H1 (cell line): Measurements from ENCODE around the gene ZNRF3. TPM values are rescaled to one million over a fixed set of nuclear protein-coding genes. Genes with fewer than 3 reads are reported as not detected.

Experiments
- CTCF ChIA-PET: fragments of 300-600 bp; sonication (Branson Sonifier 250); formaldehyde crosslinking; loops from one replicate; lab custom pipeline; 2021; ENCODE audit not compliant: partially characterized antibody; lab: Charles Lee
- POLR2A ChIA-PET: fragments of 300-600 bp; sonication (Branson Sonifier 250); formaldehyde crosslinking; loops from one replicate; lab custom pipeline; 2021; ENCODE audit warnings: inconsistent platforms; ENCODE audit not compliant: partially characterized antibody; lab: Charles Lee
- DNase-seq, 2 experiments: peaks; one replicate each; pipeline versions ENCODE4 v3.0.0 to v3.0.0-alpha.2; 2010 to 2022; ENCODE audit warnings: low spot score in 2 of 2, low read depth in 1 of 2, mixed read lengths in 1 of 2
- FAIRE-seq: peaks from 2 replicates; lab custom pipeline; 2011; peaks lifted over from hg19 to GRCh38; lab: Jason Lieb, UNC
- H2AFZ ChIP-seq: 2 replicates; pipeline ENCODE4 v1.8.1; 2012; ENCODE audit warnings: low read length, inconsistent platforms
- H2AK5ac ChIP-seq: 2 replicates; pipeline ENCODE4 v1.6.1; 2013; ENCODE audit warnings: low read depth, low read length
- H2BK120ac ChIP-seq: replicated peaks from 2 replicates; pipeline ENCODE3; 2013; ENCODE audit warnings: low read depth, low read length, inconsistent platforms
- H2BK12ac ChIP-seq: 2 replicates; pipeline ENCODE4 v1.6.1; 2013; ENCODE audit warnings: low read depth, low read length
- H2BK15ac ChIP-seq: 2 replicates; pipeline ENCODE4 v1.6.1; 2013; ENCODE audit warnings: low read length
- H2BK20ac ChIP-seq: 2 replicates; pipeline ENCODE4 v1.6.1; 2013; ENCODE audit warnings: low read length
- H2BK5ac ChIP-seq: 2 replicates; pipeline ENCODE4 v1.6.1; 2013; ENCODE audit warnings: low read depth, low read length
- H3K14ac ChIP-seq: 2 replicates; pipeline ENCODE4 v1.6.1; 2013; ENCODE audit warnings: inconsistent platforms; ENCODE audit not compliant: insufficient read length
- H3K18ac ChIP-seq: 2 replicates; pipeline ENCODE4 v1.6.1; 2013; ENCODE audit warnings: low read length; ENCODE audit errors: extremely low read depth
- H3K23ac ChIP-seq: 2 replicates; pipeline ENCODE4 v1.6.1; 2013; ENCODE audit warnings: inconsistent platforms; ENCODE audit not compliant: insufficient read length
- H3K23me2 ChIP-seq: 2 replicates; pipeline ENCODE4 v1.6.1; 2013; ENCODE audit warnings: low read depth, low read length
- H3K27ac ChIP-seq: 2 replicates; pipeline ENCODE4 v1.6.1; 2011; ENCODE audit warnings: low read depth, low read length, inconsistent platforms
- H3K27me3 ChIP-seq, 4 experiments: replicated peaks in 1 of 4; 1 replicate in 1 of 4; 2 replicates in 3 of 4; pipeline versions ENCODE4 v1.6.1 to v1.8.1; 2011 to 2013; ENCODE audit warnings: low read length in 3 of 4, mild to moderate bottlenecking in 3 of 4, inconsistent platforms in 2 of 4, mixed read lengths in 2 of 4, moderate library complexity in 1 of 4; ENCODE audit not compliant: control insufficient read depth in 3 of 4, insufficient read depth in 3 of 4; ENCODE audit errors: extremely low read depth in 1 of 4
- H3K36me3 ChIP-seq, 4 experiments: 2 replicates each; pipeline versions ENCODE4 v1.6.1 to v1.8.1; 2011 to 2013; ENCODE audit warnings: mild to moderate bottlenecking in 4 of 4, low read length in 3 of 4, moderate library complexity in 2 of 4, control low read depth in 1 of 4, inconsistent platforms in 1 of 4; ENCODE audit not compliant: insufficient read depth in 4 of 4, control insufficient read depth in 2 of 4
- H3K4ac ChIP-seq: replicated peaks from 2 replicates; pipeline ENCODE3; 2013; ENCODE audit warnings: low read length, low read depth, mixed read lengths, inconsistent platforms; ENCODE audit not compliant: insufficient read length
- H3K4me1 ChIP-seq, 4 experiments: replicated peaks in 1 of 4; 1 replicate in 1 of 4; 2 replicates in 3 of 4; pipeline versions ENCODE4 v1.6.1 to v1.8.1; 2011 to 2013; ENCODE audit warnings: low read length in 3 of 4, inconsistent platforms in 2 of 4, mixed read lengths in 1 of 4; ENCODE audit not compliant: insufficient read depth in 4 of 4, control insufficient read depth in 3 of 4
- H3K4me2 ChIP-seq, 2 experiments: 2 replicates each; pipeline versions ENCODE4 v1.6.1 to v1.8.1; 2011 to 2013; ENCODE audit warnings: low read depth in 2 of 2, low read length in 2 of 2, control low read depth in 1 of 2, inconsistent platforms in 1 of 2, mild to moderate bottlenecking in 1 of 2; ENCODE audit not compliant: insufficient read depth in 1 of 2
- H3K4me3 ChIP-seq, 4 experiments: fragments of 200-600, 300-600 bp in 1 of 4; sonication (generic), shearing (Covaris generic), sonication (Bioruptor Twin) in 1 of 4; 2 replicates each; pipeline versions ENCODE4 v1.5.1 to v1.8.1; 2011 to 2016; ENCODE audit warnings: low read length in 4 of 4, low read depth in 3 of 4, control low read depth in 2 of 4, inconsistent platforms in 2 of 4, mild to moderate bottlenecking in 2 of 4, mixed read lengths in 1 of 4, moderate library complexity in 1 of 4; ENCODE audit not compliant: insufficient read depth in 2 of 4; ENCODE audit errors: extremely low read depth in 1 of 4
- H3K56ac ChIP-seq: replicated peaks from 2 replicates; pipeline ENCODE3; 2013; ENCODE audit warnings: low read depth, mild to moderate bottlenecking, mixed read lengths, low read length, inconsistent platforms; ENCODE audit not compliant: insufficient read length
- H3K79me1 ChIP-seq: 2 replicates; pipeline ENCODE4 v1.6.1; 2013; ENCODE audit warnings: low read depth, low read length, control low read depth
- H3K79me2 ChIP-seq, 2 experiments: 2 replicates each; pipeline versions ENCODE4 v1.6.1 to v1.8.1; 2012 to 2013; ENCODE audit warnings: low read length in 2 of 2, mild to moderate bottlenecking in 2 of 2, inconsistent platforms in 1 of 2; ENCODE audit not compliant: insufficient read depth in 2 of 2, control insufficient read depth in 1 of 2
- H3K9ac ChIP-seq, 4 experiments: replicated peaks in 1 of 4; 1 replicate in 1 of 4; 2 replicates in 3 of 4; pipeline versions ENCODE4 v1.6.1 to v1.8.1; 2011 to 2013; ENCODE audit warnings: low read depth in 3 of 4, low read length in 3 of 4, control low read depth in 2 of 4, mild to moderate bottlenecking in 2 of 4, moderate library complexity in 2 of 4, inconsistent platforms in 1 of 4; ENCODE audit errors: extremely low read depth in 1 of 4
- H3K9me3 ChIP-seq, 2 experiments: 2 replicates each; pipeline versions ENCODE4 v1.6.1 to v1.8.1; 2012 to 2013; ENCODE audit warnings: mild to moderate bottlenecking in 2 of 2, moderate library complexity in 2 of 2, control low read depth in 1 of 2, inconsistent platforms in 1 of 2, low read depth in 1 of 2, low read length in 1 of 2, mixed read lengths in 1 of 2; ENCODE audit not compliant: insufficient read depth in 2 of 2
- H4K20me1 ChIP-seq, 2 experiments: replicated peaks in 1 of 2; 2 replicates each; pipeline versions ENCODE3 to v1.8.1; 2011 to 2013; ENCODE audit warnings: inconsistent platforms in 2 of 2, low read length in 2 of 2, mild to moderate bottlenecking in 1 of 2; ENCODE audit not compliant: insufficient read depth in 2 of 2, control insufficient read depth in 1 of 2
- H4K5ac ChIP-seq: 2 replicates; pipeline ENCODE4 v1.6.1; 2013; ENCODE audit warnings: low read length, low read depth, mixed read lengths, inconsistent platforms; ENCODE audit not compliant: insufficient read length
- H4K8ac ChIP-seq: 2 replicates; pipeline ENCODE4 v1.8.0; 2013; ENCODE audit warnings: mild to moderate bottlenecking, moderate library complexity, low read length, inconsistent platforms; ENCODE audit not compliant: insufficient read depth; ENCODE audit errors: extremely low read depth
- H4K91ac ChIP-seq: replicated peaks from 2 replicates; pipeline ENCODE3; 2013; ENCODE audit warnings: low read length, mixed read lengths, inconsistent platforms; ENCODE audit not compliant: insufficient read length
- CHD1 ChIP-seq: IDR thresholded peaks from 2 replicates; pipeline ENCODE4 v1.6.1; 2012; ENCODE audit warnings: low read depth, low read length, improper control_type of control experiment
- CREB1 ChIP-seq: IDR thresholded peaks from 2 replicates; pipeline ENCODE4 v1.6.1; 2012; ENCODE audit warnings: inconsistent platforms
- E2F6 ChIP-seq: IDR thresholded peaks from 2 replicates; pipeline ENCODE4 v1.6.1; 2012; ENCODE audit warnings: inconsistent platforms
- FOSL1 ChIP-seq: IDR thresholded peaks from 2 replicates; pipeline ENCODE4 v1.6.1; 2011; ENCODE audit warnings: mild to moderate bottlenecking, low read depth, low read length, moderate library complexity; ENCODE audit not compliant: insufficient read depth
- GABPA ChIP-seq: IDR thresholded peaks from 2 replicates; pipeline ENCODE4 v1.6.1; 2011; ENCODE audit warnings: mild to moderate bottlenecking, low read length, moderate library complexity, borderline replicate concordance; ENCODE audit not compliant: insufficient read depth
- JUND ChIP-seq: IDR thresholded peaks from 2 replicates; pipeline ENCODE4 v1.6.1; 2011; ENCODE audit warnings: mild to moderate bottlenecking, improper control_type of control experiment, low read length
- SP2 ChIP-seq: IDR thresholded peaks from 2 replicates; pipeline ENCODE4 v1.6.1; 2012; ENCODE audit warnings: mild to moderate bottlenecking, low read length, inconsistent platforms
- TCF12 ChIP-seq: IDR thresholded peaks from 2 replicates; pipeline ENCODE4 v1.6.1; 2011; ENCODE audit warnings: low read depth, mild to moderate bottlenecking, low read length
- WGBS, 2 experiments: shearing (Covaris generic) in 1 of 2; methylation state at CpG; one replicate each; pipeline versions ENCODE4 v1.1.6 to v1.1.7; 2013 to 2015; ENCODE audit warnings: low lambda C conversion rate in 2 of 2, mixed read lengths in 2 of 2, inconsistent platforms in 1 of 2, low coverage in 1 of 2, missing lambda C conversion rate in 1 of 2; ENCODE audit not compliant: insufficient replicate concordance in 2 of 2, insufficient coverage in 1 of 2, insufficient read length in 1 of 2; ENCODE audit errors: extremely low coverage in 1 of 2, missing lambda C conversion rate in 1 of 2; 5-methylcytosine and 5-hydroxymethylcytosine counted together
- polyA plus RNA-seq, 7 experiments: library from polyadenylated mRNA; depleted of rRNA in 3 of 7; stranded (reverse) in 5 of 7; unstranded in 2 of 7; fragments of >200 nt in 5 of 7; fragments of 200-250 nt in 2 of 7; gene quantifications; 1 replicate in 5 of 7; 2 replicates in 1 of 7; 4 replicates in 1 of 7; pipeline versions ENCODE4 v1.2.1 to v1.2.3, GENCODE V29; 2011 to 2013; ENCODE audit warnings: missing spikeins in 2 of 7, mixed read lengths in 2 of 7
- total RNA-seq: library from RNA; stranded (reverse); fragmentation: NEBNext Ultra II Directional; extraction: Animal tissue kit (Norgen Biotek cat#: 25700); gene quantifications from 2 replicates; pipeline ENCODE4 v1.2.1, GENCODE V29; 2021

The ZNRF3 gene
- total and polyA plus RNA-seq, 2 of the 8 experiments (the other 6 are each of a cell fraction or from before 2014, with no cell fraction given) = 14.1 to 21.7 TPM

- FAIRE-seq = no peak
- POLR2A ChIA-PET = no interaction called here
- no peak for TF ChIP-seq FOSL1
- TF ChIP-seq CREB1 = no peak
- TF ChIP-seq JUND = no peak
- TF ChIP-seq CHD1 = no peak
- no peak for TF ChIP-seq GABPA
- no peak for TF ChIP-seq SP2
- no peak for TF ChIP-seq TCF12
- TF ChIP-seq E2F6 = no peak
Measured at GRCh38 chr22:28874811-28875320, 8.5 kb upstream of the ZNRF3 start.

More at GRCh38 chr22:28874811-28875320, 8.5 kb upstream of the ZNRF3 start:
- no peak overlapping the region for H3K9ac ChIP-seq
- H4K20me1 ChIP-seq = no peaks in the 10 kb centered on the region
- no peak overlapping the region for H3K56ac ChIP-seq
- H2BK15ac ChIP-seq = no peak overlapping the region
- H2BK20ac ChIP-seq = no peak overlapping the region
- DNase-seq = no peak
- H3K27ac ChIP-seq = no peak overlapping the region
- CTCF ChIA-PET = interaction anchor here (1.3 kb wide), 1 partner anchor 19 kb away, joined by 3 read pairs; no protein-coding TSS in a partner anchor
- H4K8ac ChIP-seq = no peak overlapping the region
- H3K79me1 ChIP-seq = no peaks in the 10 kb centered on the region
- H3K4me2 ChIP-seq = no peak overlapping the region
- H2BK5ac ChIP-seq = no peak overlapping the region
- H3K4me1 ChIP-seq = no peaks in the 10 kb centered on the region
- 91% methylated on average over 2 of the region's 2 CpGs; no CpG with 5 or more reads in 1 of the 2 experiments for WGBS, 2 experiments
- H3K9me3 ChIP-seq = no peaks in the 10 kb centered on the region
- H2AK5ac ChIP-seq = no peak overlapping the region
- no peak overlapping the region for H4K5ac ChIP-seq
- no peaks in the 10 kb centered on the region for H3K27me3 ChIP-seq
- H3K36me3 ChIP-seq = no peaks in the 10 kb centered on the region
- H3K4ac ChIP-seq = no peak overlapping the region
- no peaks in the 10 kb centered on the region; the same call in 1 of the 2 replicates for H3K23me2 ChIP-seq
- no peak overlapping the region for H4K91ac ChIP-seq
- H2BK12ac ChIP-seq = no peak overlapping the region
- H3K79me2 ChIP-seq = no peaks in the 10 kb centered on the region
- no peak overlapping the region for H2AFZ ChIP-seq
- no peak overlapping the region for H3K18ac ChIP-seq
- H3K4me3 ChIP-seq = no peak overlapping the region
- H3K23ac ChIP-seq = no peak overlapping the region
- no peak overlapping the region for H3K14ac ChIP-seq
- H2BK120ac ChIP-seq = no peak overlapping the region
